Raji (cell line): ENCODE measurements around the gene IL5.

Source experiments
- POLR2A ChIP-seq: IDR thresholded peaks from 2 replicates; pipeline ENCODE4 v1.6.1; 2011; ENCODE audit warnings: low read depth, low read length, control low read depth; ENCODE audit not compliant: insufficient read depth

Gene IL5

DNA sequence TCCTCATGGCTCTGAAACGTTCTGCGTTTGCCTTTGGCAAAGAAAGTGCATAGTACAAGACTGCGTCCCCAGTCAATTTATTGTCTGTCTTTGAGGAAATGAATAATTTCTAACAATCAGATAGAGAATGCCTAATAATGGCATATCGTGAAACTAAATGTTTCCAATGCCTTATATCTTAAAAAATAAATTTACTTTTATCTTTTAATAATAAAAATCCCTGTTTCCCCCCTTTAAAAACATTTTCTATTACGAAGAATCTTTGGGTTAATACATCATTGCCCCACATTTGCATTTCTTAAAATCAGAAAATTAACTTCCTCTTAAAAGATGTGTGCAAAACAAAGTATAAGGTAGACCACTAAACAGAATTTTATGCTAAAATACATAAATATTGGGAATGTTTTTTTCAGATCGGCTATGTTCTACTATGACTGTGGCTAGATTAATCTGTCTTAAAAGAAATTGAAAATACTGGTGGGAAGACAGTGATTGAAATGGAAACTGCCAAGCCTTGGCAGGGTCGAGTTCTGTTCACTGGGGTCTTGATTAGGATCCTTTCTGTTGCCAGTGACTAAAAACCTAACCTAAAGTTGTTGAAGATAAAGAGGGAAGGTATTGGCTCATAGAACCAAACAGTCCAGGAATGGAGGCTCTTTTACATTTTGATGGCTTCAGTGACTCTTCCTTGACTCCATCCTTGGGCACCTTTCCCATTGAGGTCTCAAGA lies at the start of gene IL5:
TSS of gene IL5 (minus strand) at position 51 of the 730 bp plus-strand sequence. CDS start at position 7, 44 bp downstream.
- TF ChIP-seq POLR2A, result no peak

DNA sequence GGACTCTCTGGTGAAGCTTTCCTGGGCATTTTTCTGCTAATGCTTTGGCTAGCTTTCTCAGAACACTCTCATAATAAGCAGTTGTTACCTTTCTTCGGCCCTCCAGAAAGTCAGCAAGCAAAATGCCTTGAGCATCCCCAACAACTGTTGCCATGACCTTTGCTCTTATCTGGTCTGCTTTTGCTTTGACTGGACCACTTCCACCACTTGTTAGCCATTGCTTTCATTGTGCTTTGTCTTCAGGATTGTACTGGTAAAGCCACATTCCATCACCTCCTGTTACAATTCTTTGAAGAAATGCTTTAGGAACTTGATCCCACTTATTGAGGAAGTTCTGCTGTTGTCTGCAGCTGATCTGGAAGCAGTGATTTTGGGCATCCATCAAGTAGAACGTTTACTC lies 49.2 kb upstream of the IL5 start:
- TF ChIP-seq POLR2A, result no peak

DNA sequence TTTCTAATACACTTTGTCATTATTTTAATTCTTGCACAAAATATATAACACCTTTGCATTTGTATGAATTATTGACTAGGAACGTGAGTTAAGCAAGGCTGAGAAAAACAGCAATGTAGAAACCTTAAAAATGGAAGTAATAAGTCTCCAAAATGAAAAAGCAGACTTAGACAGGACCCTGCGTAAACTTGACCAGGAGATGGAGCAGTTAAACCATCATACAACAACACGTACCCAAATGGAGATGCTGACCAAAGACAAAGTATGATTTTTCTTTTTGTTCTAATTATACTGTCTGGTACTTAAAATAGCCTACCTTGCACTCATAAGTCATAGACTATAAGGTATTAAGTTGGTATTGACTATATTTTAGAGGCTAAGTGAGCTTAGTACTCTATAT lies 47.8 kb upstream of the IL5 start:
- TF ChIP-seq POLR2A, result no peak

DNA sequence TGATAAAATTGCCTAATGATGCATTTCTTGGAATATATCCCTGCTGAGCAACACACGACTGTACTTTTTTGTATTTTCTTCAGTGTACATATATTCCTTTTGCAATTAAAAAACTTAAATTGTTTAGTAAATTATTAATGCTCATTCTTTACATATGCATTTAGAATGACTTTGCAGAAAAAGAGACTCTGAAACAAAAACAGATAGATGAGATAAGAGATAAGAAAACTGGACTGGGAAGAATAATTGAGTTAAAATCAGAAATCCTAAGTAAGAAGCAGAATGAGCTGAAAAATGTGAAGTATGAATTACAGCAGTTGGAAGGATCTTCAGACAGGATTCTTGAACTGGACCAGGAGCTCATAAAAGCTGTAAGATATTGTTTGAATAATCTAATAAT lies 46.1 kb upstream of the IL5 start:
- no peak for TF ChIP-seq POLR2A

DNA sequence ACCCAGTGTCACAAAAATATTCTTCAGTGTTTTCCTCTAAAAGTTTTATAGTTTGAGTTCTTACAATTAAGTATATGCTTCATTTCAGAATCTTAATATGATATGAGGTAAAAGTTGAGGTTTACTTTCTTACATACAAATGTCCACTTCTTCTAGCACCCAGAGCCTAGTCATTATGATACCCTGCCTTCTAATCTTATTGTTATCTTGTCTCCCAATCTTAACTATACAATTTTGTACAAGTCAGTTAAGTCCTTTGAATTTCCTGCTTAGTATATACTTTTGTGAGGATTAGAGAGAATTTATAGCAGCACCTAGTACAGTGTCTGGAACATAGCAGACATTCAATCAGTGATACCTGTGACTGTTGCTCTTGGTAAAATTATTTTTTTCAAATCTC lies 42.7 kb upstream of the IL5 start:
- TF ChIP-seq POLR2A, result no peak

DNA sequence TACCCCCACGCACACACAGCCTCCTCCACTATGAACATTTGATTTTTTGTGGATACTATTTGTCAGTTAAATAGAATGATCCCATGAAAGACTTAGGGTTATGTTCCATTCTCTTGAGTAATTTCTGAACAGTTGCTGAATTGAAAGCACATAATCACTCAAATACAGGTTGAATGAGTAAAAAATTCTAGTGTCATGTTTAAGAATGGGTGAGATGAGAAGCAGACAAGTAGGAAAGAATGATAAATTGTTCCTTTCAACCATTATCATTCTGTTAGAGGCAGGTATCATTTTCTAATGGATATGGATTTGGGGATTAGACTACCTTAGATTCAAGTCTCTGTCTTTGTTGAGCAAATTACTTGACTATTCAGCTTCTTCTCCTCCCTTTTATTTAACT lies 32.8 kb upstream of the IL5 start:
- TF ChIP-seq POLR2A, result no peak

DNA sequence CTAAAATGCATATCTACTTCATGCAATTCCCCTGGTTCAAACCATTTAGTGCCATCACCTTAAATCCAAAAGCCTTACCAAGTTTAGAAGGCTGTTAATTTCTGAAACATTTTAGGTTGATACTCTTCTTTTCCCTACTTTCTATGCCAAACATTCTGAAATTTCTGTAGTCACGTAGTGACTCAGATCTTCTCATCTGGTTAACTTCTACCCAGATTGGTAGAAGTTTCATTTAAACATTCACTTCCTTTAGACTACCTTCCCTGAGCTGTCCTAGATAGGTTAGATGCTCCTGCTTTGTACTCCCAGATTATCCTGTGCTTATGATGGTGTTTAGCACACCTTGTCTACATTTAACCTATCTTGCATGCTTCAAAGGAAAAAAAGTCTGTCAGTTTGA lies 23.3 kb upstream of the IL5 start:
- TF ChIP-seq POLR2A, result no peak

DNA sequence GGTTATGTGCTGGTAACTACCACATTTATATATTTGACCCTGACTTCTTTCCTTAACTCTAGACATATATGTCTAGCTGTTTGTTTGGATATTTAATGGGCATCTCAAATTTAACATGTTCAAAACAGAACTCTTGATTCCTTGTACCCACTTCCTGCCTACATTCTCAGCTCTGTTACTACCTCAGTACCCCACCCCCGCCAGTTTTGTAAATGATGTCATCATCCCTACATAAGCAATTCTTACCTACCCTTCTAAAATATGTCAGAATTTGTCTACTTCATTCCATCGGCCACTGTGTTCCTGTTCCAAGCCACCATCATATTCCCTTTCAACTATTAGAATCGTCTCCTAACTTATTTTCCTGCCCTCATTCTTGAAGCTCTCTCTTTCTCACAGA lies 18.3 kb upstream of the IL5 start:
- no peak for TF ChIP-seq POLR2A

DNA sequence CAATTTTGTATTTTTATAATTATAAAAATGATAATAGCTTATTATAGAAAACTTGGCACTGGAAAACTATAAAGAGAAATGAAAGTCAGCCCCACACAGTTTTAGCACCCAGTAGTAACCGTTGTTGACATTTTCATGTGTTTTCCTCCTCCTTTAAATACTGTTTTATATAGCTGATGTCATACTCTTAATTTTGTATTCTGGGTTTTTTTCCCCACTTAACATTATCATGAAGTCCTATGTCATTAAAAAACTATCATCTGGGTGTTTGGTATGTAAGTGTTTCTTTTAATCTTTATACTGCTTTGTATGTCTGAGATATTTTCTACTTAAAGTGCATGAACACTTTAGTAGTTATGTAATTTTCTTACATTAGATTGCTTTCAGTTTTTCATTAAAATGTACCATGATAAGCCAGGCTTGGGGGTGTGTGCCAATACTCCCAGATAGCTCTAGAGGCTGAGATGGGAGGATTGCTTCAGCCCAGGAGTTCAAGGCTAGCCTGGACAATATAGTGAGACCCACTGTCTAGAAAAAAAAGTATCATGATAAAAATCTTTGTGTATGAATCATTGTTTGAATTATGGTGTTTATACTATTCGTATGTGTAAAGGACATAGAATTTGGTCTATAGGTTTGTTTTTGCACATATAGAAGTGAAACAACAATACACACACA lies 16.2 kb upstream of the IL5 start:
- no peak for TF ChIP-seq POLR2A

DNA sequence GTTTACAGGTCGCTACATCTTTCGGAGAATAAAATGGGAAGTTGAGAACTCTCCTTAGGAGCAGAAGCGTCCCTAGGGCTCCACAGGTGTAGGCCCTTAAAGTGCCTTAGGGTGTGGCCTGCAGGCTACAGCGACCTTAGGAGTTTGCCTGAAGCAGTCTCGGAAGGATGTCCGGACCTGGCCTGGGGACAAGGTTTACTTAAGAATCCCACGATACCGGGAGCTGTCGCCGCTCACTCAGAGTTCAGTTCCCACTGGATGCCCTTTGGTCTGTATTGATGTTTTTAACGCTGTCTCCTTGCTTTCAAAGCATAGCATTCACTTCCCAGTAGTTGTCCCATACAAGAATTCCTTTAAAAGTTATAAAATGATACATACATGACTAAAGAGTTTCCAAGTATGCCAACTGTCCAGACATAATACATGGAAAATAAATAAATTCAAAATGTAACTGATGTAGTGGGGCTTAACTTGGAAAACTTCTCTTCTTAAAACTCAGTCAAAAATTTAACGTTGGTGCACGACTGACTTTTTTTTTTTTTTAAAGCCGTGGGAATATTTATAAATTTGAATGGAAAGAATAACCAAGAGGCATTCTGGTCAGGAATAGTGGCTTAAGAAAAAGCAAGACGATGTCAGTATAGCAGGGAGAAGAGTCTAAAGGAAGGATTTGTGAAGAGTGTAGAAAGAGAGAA lies 14.3 kb upstream of the IL5 start:
- TF ChIP-seq POLR2A, result no peak

DNA sequence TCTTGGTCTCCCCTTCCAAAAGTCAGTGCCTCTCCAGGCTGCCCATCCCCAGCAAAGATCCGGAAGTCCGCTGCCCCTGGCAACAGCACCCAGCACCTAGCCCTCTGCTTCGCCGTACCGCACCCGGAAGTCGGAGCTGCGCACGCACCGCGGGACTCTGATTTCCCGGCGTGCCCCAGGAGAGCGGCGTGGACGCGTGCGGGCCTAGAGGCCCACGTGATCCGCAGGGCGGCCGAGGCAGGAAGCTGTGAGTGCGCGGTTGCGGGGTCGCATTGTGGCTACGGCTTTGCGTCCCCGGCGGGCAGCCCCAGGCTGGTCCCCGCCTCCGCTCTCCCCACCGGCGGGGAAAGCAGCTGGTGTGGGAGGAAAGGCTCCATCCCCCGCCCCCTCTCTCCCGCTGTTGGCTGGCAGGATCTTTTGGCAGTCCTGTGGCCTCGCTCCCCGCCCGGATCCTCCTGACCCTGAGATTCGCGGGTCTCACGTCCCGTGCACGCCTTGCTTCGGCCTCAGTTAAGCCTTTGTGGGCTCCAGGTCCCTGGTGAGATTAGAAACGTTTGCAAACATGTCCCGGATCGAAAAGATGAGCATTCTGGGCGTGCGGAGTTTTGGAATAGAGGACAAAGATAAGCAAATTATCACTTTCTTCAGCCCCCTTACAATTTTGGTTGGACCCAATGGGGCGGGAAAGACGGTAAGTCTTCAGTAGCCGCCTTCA lies 13.6 kb upstream of the IL5 start, which contains the start of gene RAD50:
TSS of gene RAD50 (plus strand) at position 215 of the 715 bp plus-strand sequence. CDS start at position 563, 348 bp downstream.
- TF ChIP-seq POLR2A, result peak; percentile 92

DNA sequence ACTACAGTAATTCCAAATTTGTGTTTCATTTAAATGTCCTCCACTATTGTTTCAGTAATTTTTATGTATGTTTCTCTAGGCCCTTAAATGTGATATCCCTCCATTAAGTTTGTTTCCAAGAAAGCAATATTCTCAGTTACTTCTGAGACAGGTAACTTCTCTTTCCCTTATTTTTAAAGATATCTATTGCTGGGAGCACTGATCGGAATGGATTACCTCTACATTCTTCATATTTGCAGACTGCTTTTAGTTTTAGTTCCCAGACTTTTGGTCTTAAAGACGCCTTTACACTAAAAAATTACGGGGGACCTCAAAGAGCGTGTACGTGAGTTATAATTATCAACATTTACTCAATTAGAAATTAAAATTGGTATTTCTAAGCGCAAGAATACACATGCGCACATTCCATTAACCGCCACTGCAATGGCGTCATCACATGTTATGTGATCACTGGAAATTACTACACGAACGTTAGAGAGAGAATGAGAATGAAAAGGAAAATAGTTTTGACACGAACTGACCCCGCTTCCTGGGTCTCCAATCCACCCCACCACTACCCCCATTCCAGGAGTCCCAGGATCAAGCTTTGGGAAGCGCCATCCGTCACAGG lies 12.9 kb upstream of the IL5 start:
- TF ChIP-seq POLR2A, result no peak

DNA sequence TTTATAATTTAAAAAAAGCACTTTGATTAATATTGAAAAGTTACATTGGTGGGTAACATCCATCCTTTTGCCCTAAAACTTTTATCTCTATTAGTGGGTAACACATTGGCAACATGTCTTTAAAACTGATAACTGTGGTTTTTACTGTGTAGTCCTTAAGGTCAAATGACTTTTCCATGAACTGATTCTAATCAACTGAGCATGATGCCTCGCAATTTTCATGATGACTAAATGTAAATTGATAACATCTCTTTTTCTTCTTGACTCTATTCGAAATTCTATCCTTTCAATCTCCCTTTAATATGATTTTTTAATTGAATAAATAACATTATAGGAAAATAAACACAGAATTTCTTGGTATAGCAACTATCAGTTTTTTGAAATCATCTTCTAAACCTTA lies 6.3 kb upstream of the IL5 start:
- TF ChIP-seq POLR2A, result no peak

DNA sequence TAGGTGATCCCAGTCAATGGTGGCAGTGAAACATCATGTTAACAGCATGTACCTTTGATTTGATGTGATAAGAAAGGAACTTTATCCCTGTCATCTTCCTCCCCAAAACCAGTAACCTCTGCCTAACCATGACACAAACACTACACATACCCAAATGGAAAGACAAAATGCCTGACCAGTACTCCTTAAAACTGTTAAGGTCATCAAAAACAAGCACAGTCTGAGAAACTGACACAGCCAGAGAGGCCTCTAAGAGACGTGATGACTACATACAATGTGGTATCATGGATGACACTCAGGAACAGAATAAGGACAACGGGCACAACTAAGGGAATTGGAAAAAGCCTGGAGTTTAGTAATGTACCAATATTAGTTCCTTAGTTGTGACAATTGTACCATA lies 3.9 kb upstream of the IL5 start:
- TF ChIP-seq POLR2A, result no peak

DNA sequence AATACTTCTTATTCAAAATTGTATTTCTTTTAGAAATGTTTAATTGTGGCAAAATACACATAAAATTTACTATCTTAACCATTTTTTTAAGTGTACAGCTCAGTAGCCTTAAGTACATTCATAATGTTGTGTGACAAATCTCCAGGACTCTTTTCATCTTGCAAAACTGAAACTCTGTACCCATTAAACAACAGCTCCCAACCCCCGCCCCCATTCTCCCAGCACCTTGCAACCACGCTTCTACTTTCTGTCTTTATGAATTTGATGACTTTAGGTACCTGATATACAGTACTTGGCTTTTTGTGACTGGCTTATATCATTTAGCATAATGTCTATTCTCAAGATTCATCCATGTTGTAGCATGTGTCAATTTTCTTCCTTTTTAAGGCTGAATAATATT lies 2.8 kb upstream of the IL5 start:
- no peak for TF ChIP-seq POLR2A
